Gastrocnemius medialis (tissue), 4 donors: ENCODE measurements around the gene ARHGEF10L.

Source experiments
- CTCF ChIP-seq, 5 experiments: fragments of 450-650 bp in 3 of 5; fragments of 200-600 bp in 2 of 5; sonication (generic) in 2 of 5; IDR thresholded peaks in 4 of 5; conservative IDR thresholded peaks in 1 of 5; 1 replicate in 4 of 5; 2 replicates in 1 of 5; pipeline ENCODE4 v1.5.1; 2016 to 2019; ENCODE audit warnings: antibody characterized with exemption in 5 of 5, mild to moderate bottlenecking in 3 of 5, moderate library complexity in 3 of 5
- POLR2A ChIP-seq, 2 donors: fragments of 450-650 bp; IDR thresholded peaks; one replicate each; pipeline ENCODE4 v1.6.1; 2017; ENCODE audit warnings: antibody characterized with exemption in 2 of 2, mild to moderate bottlenecking in 2 of 2, moderate library complexity in 2 of 2

GRCh38 chr1:17723684-17724083 lies 184.2 kb downstream of the ARHGEF10L start:
- TF ChIP-seq CTCF (IDR thresholded peaks at IDR 0.05 in 4 of 5, conservative IDR thresholded peaks at IDR 0.05 in 1 of 5), result no peak
- TF ChIP-seq POLR2A (IDR thresholded peaks at IDR 0.05), result no peak
